PC-9 (cell line): ENCODE data around the gene NFYC. TPM values are rescaled to one million over a fixed set of nuclear protein-coding genes. Genes with fewer than 3 reads are reported as not detected.

ENCODE experiments used
- BruUV-seq: library from RNA; stranded (reverse); fragments of 400-500 nt; replicated peaks from 2 replicates; lab custom pipeline; 2021; lab: Mats Ljungman, UMichigan
- CTCF ChIA-PET: fragments of 300-600 bp; sonication (Branson Sonifier 250); formaldehyde crosslinking; loops from one replicate; lab custom pipeline; 2022; ENCODE audit warnings: antibody characterized with exemption; lab: Charles Lee
- POLR2A ChIA-PET: fragments of 300-600 bp; sonication (Branson Sonifier 250); formaldehyde crosslinking; loops from one replicate; lab custom pipeline; 2022; ENCODE audit warnings: antibody characterized with exemption; ENCODE audit not compliant: unreplicated experiment; lab: Charles Lee
- DNase-seq, 2 experiments: peaks; one replicate each; pipeline versions ENCODE4 v3.0.0 to v3.0.0-alpha.2; 2015 to 2022; ENCODE audit warnings: mixed read lengths in 1 of 2
- H2AFZ ChIP-seq: fragments of 200-600 bp; sonication (generic); 2 replicates; pipeline ENCODE4 v1.8.1; 2017; ENCODE audit warnings: antibody characterized with exemption
- H3F3A ChIP-seq: fragments of 200-600 bp; sonication (generic); 2 replicates; pipeline ENCODE4 v1.8.1; 2017; ENCODE audit warnings: antibody characterized with exemption, mild to moderate bottlenecking, low read depth; ENCODE audit not compliant: insufficient read depth
- H3K27ac ChIP-seq: fragments of 200-600 bp; sonication (generic); 2 replicates; pipeline ENCODE4 v1.6.1; 2016; ENCODE audit warnings: mixed run types
- H3K27me3 ChIP-seq: fragments of 200-600 bp; sonication (generic); 2 replicates; pipeline ENCODE4 v1.6.1; 2016; ENCODE audit warnings: low read depth, mixed run types; ENCODE audit not compliant: insufficient read depth
- H3K36me3 ChIP-seq: fragments of 200-600 bp; sonication (generic); 2 replicates; pipeline ENCODE4 v1.6.1; 2016; ENCODE audit warnings: low read depth, mixed run types
- H3K4me1 ChIP-seq: fragments of 200-600 bp; sonication (generic); replicated peaks from 2 replicates; pipeline ENCODE4 v1.6.1; 2016; ENCODE audit warnings: mixed run types; ENCODE audit not compliant: insufficient read depth
- H3K4me2 ChIP-seq: fragments of 200-600 bp; sonication (generic); 2 replicates; pipeline ENCODE4 v1.6.1; 2017; ENCODE audit warnings: mixed run types
- H3K4me3 ChIP-seq: fragments of 200-600 bp; sonication (generic); 2 replicates; pipeline ENCODE4 v1.6.1; 2016; ENCODE audit warnings: mixed run types
- H3K79me2 ChIP-seq: fragments of 200-600 bp; sonication (generic); 2 replicates; pipeline ENCODE4 v1.6.1; 2017; ENCODE audit warnings: low read depth, mixed run types
- H3K9me2 ChIP-seq: fragments of 200-600 bp; sonication (generic); 2 replicates; pipeline ENCODE4 v1.8.1; 2017; ENCODE audit warnings: mild to moderate bottlenecking; ENCODE audit not compliant: insufficient read depth
- H3K9me3 ChIP-seq: fragments of 200-600 bp; sonication (generic); 2 replicates; pipeline ENCODE4 v1.8.1; 2016; ENCODE audit warnings: low read depth; ENCODE audit not compliant: insufficient read depth
- H4K20me1 ChIP-seq: fragments of 200-600 bp; sonication (generic); 2 replicates; pipeline ENCODE4 v1.8.1; 2017; ENCODE audit not compliant: insufficient read depth
- CTCF ChIP-seq: fragments of 200-600 bp; sonication (generic); conservative IDR thresholded peaks from 2 replicates; pipeline ENCODE4 v1.6.1; 2017; ENCODE audit warnings: mixed run types, antibody characterized with exemption, mild to moderate bottlenecking, moderate library complexity
- EZH2 ChIP-seq: fragments of 200-600 bp; sonication (generic); IDR thresholded peaks from 2 replicates; pipeline ENCODE4 v1.8.0; 2017; ENCODE audit warnings: antibody characterized with exemption, low read depth
- intact Hi-C: fragments of 100-400 bp; cut with micrococcal nuclease; formaldehyde crosslinking; loops from one replicate; pipeline ENCODE4 v1.10.0; 2022; ENCODE audit not compliant: unreplicated experiment
- total RNA-seq: library from RNA; stranded (reverse); gene quantifications from 2 replicates; pipeline ENCODE4 v1.2.3, GENCODE V29; 2021

NFYC gene
- total RNA-seq, 1 experiment from 2014 or later, result 91.1 TPM

- intact Hi-C loops, result no loop called here
- no peak overlapping the region for H3K4me2 ChIP-seq
- ChIA-PET POLR2A (interaction anchor here (0.6 kb wide), 1 partner anchor 297 kb away, joined by 4 read pairs; no protein-coding TSS in a partner anchor), CTCF (no interaction called here)
- no peak overlapping the region for H3K4me3 ChIP-seq
- no peak overlapping the region for H2AFZ ChIP-seq
- H3K9me2 ChIP-seq, result no peaks in the 10 kb centered on the region
- no peaks in the 10 kb centered on the region for H3K36me3 ChIP-seq
- H3K4me1 ChIP-seq, result no peaks in the 10 kb centered on the region
- TF ChIP-seq CTCF (no peak), EZH2 (no peak)
- no TSS peak for BruUV-seq
- no peak overlapping the region for H3K27ac ChIP-seq
- peaks cover 8% of the 10 kb centered on the region; the same call in 1 of the 2 replicates for H3F3A ChIP-seq
- DNase-seq, result no peak
- no peaks in the 10 kb centered on the region for H4K20me1 ChIP-seq
- no peaks in the 10 kb centered on the region for H3K79me2 ChIP-seq
- H3K9me3 ChIP-seq, result no peaks in the 10 kb centered on the region
- peaks cover 5% of the 10 kb centered on the region; the same call in 1 of the 2 replicates for H3K27me3 ChIP-seq
These were observed 116.5 kb downstream of the NFYC start for GRCh38 chr1:40808002-40808401.

GRCh38 chr1:40808444-40808843 lies 116.9 kb downstream of the NFYC start:
- H3K36me3 ChIP-seq, result no peaks in the 10 kb centered on the region
- H3K9me2 ChIP-seq, result no peaks in the 10 kb centered on the region
- H3F3A ChIP-seq, result peaks cover 4% of the 10 kb centered on the region; the same call in 1 of the 2 replicates
- TF ChIP-seq CTCF (no peak), EZH2 (no peak)
- H3K27ac ChIP-seq, result no peak overlapping the region
- CTCF ChIA-PET, result no interaction called here
- BruUV-seq, result no TSS peak
- H3K4me2 ChIP-seq, result no peak overlapping the region
- H3K9me3 ChIP-seq, result no peaks in the 10 kb centered on the region
- no peaks in the 10 kb centered on the region for H3K79me2 ChIP-seq
- H2AFZ ChIP-seq, result no peak overlapping the region
- no peaks in the 10 kb centered on the region for H4K20me1 ChIP-seq
- H3K4me1 ChIP-seq, result no peaks in the 10 kb centered on the region
- intact Hi-C loops, result no loop called here
- DNase-seq, result no peak
- POLR2A ChIA-PET, result no interaction called here
- no peak overlapping the region for H3K4me3 ChIP-seq
- H3K27me3 ChIP-seq, result peaks cover 5% of the 10 kb centered on the region; the same call in 1 of the 2 replicates

GRCh38 chr1:40808909-40809308 lies 117.4 kb downstream of the NFYC start:
- TF ChIP-seq CTCF (no peak), EZH2 (no peak)
- ChIA-PET CTCF (no interaction called here), POLR2A (no interaction called here)
- Histone ChIP-seq H3K4me3 (no peak overlapping the region), H3K36me3 (no peaks in the 10 kb centered on the region), H3F3A (no peaks in the 10 kb centered on the region; the same call in 1 of the 2 replicates), H3K9me2 (no peaks in the 10 kb centered on the region), H3K79me2 (no peaks in the 10 kb centered on the region), H3K27ac (no peak overlapping the region), H3K9me3 (no peaks in the 10 kb centered on the region), H3K4me1 (no peaks in the 10 kb centered on the region), H3K4me2 (no peak overlapping the region), H3K27me3 (peaks cover 5% of the 10 kb centered on the region; the same call in 1 of the 2 replicates), H4K20me1 (no peaks in the 10 kb centered on the region), H2AFZ (no peak overlapping the region)
- no peak for DNase-seq
- BruUV-seq, result no TSS peak
- intact Hi-C loops, result no loop called here
